ENCODE measurements around the gene ZSCAN9.
A peak's percentile ranks its signal among the peaks of the same experiment; 100 is the strongest.

ZSCAN9 gene

GRCh38 chr6:28266563-28266961, 41.5 kb downstream of the ZSCAN9 start:
- Histone ChIP-seq H3K36me3 (ENCODE audit: control insufficient read depth, insufficient read depth, low read length) (no peaks in the 10 kb centered on the region), H3K4me1 (ENCODE audit: control insufficient read depth, insufficient read depth, low read length, poor library complexity, severe bottlenecking) (peaks cover 10% of the 10 kb centered on the region), H3K27me3 (replicated peaks; ENCODE audit: control insufficient read depth, insufficient read depth, low read length, poor library complexity, severe bottlenecking) (no peaks in the 10 kb centered on the region), H3K27ac (ENCODE audit: insufficient read depth, low read length, poor library complexity, severe bottlenecking) (peak overlapping the region; percentile 74), H3K4me3 (ENCODE audit: insufficient read depth, low read depth, low read length, poor library complexity, severe bottlenecking) (peak overlapping the region; percentile 73), H3K9me3 (ENCODE audit: control insufficient read depth, low read length) (no peaks in the 10 kb centered on the region)
- no peak for DNase-seq

GRCh38 chr6:28266962-28267694, 42.1 kb downstream of the ZSCAN9 start, which contains the start of gene ZSCAN26:
Gene ZSCAN26, plus strand, starts transcription at chr6:28267143. Its CDS starts 4,777 bp downstream, at chr6:28271920.
- peaks cover 10% of the 10 kb centered on the region for H3K4me1 ChIP-seq (ENCODE audit: control insufficient read depth, insufficient read depth, low read length, poor library complexity, severe bottlenecking)
- peak; percentile 41 to 70 (median 51) for DNase-seq
- H3K27ac ChIP-seq (ENCODE audit: insufficient read depth, low read length, poor library complexity, severe bottlenecking) = peak within 1 kb of the TSS; percentile 74
- H3K27me3 ChIP-seq (replicated peaks; ENCODE audit: control insufficient read depth, insufficient read depth, low read length, poor library complexity, severe bottlenecking) = no peaks in the 10 kb centered on the region
- H3K4me3 ChIP-seq (ENCODE audit: insufficient read depth, low read depth, low read length, poor library complexity, severe bottlenecking) = peak within 1 kb of the TSS; percentile 73
- H3K36me3 ChIP-seq (ENCODE audit: control insufficient read depth, insufficient read depth, low read length) = peaks cover 5% of the 10 kb centered on the region
- no peaks in the 10 kb centered on the region for H3K9me3 ChIP-seq (ENCODE audit: control insufficient read depth, low read length)

- Histone ChIP-seq H3K4me1 (ENCODE audit: control insufficient read depth, insufficient read depth, low read length, poor library complexity, severe bottlenecking) (peaks cover 10% of the 10 kb centered on the region), H3K36me3 (ENCODE audit: control insufficient read depth, insufficient read depth, low read length) (peaks cover 10% of the 10 kb centered on the region), H3K27ac (ENCODE audit: insufficient read depth, low read length, poor library complexity, severe bottlenecking) (no peak overlapping the region), H3K9me3 (ENCODE audit: control insufficient read depth, low read length) (no peaks in the 10 kb centered on the region), H3K27me3 (replicated peaks; ENCODE audit: control insufficient read depth, insufficient read depth, low read length, poor library complexity, severe bottlenecking) (no peaks in the 10 kb centered on the region), H3K4me3 (ENCODE audit: insufficient read depth, low read depth, low read length, poor library complexity, severe bottlenecking) (peak overlapping the region; percentile 73)
- DNase-seq = no peak
Observed at GRCh38 chr6:28267695-28268059, 42.6 kb downstream of the ZSCAN9 start.

GRCh38 chr6:28269492-28269891, 44.4 kb downstream of the ZSCAN9 start:
- Histone ChIP-seq H3K9me3 (ENCODE audit: control insufficient read depth, low read length) (no peaks in the 10 kb centered on the region), H3K27ac (ENCODE audit: insufficient read depth, low read length, poor library complexity, severe bottlenecking) (no peak overlapping the region), H3K4me3 (ENCODE audit: insufficient read depth, low read depth, low read length, poor library complexity, severe bottlenecking) (no peak overlapping the region), H3K4me1 (ENCODE audit: control insufficient read depth, insufficient read depth, low read length, poor library complexity, severe bottlenecking) (peaks cover 10% of the 10 kb centered on the region), H3K36me3 (ENCODE audit: control insufficient read depth, insufficient read depth, low read length) (peaks cover 25% of the 10 kb centered on the region), H3K27me3 (replicated peaks; ENCODE audit: control insufficient read depth, insufficient read depth, low read length, poor library complexity, severe bottlenecking) (no peaks in the 10 kb centered on the region)
- DNase-seq = no peak

- H3K27ac ChIP-seq (ENCODE audit: insufficient read depth, low read length, poor library complexity, severe bottlenecking) = no peak overlapping the region
- no peak for DNase-seq
- H3K4me3 ChIP-seq (ENCODE audit: insufficient read depth, low read depth, low read length, poor library complexity, severe bottlenecking) = no peak overlapping the region
- no peaks in the 10 kb centered on the region for H3K27me3 ChIP-seq (replicated peaks; ENCODE audit: control insufficient read depth, insufficient read depth, low read length, poor library complexity, severe bottlenecking)
- no peaks in the 10 kb centered on the region for H3K9me3 ChIP-seq (ENCODE audit: control insufficient read depth, low read length)
- peaks cover 46% of the 10 kb centered on the region for H3K36me3 ChIP-seq (ENCODE audit: control insufficient read depth, insufficient read depth, low read length)
- H3K4me1 ChIP-seq (ENCODE audit: control insufficient read depth, insufficient read depth, low read length, poor library complexity, severe bottlenecking) = no peaks in the 10 kb centered on the region
Observed at GRCh38 chr6:28274888-28275287, 49.8 kb downstream of the ZSCAN9 start.

GRCh38 chr6:28277746-28278145, 52.7 kb downstream of the ZSCAN9 start:
- DNase-seq = no peak
- H3K27ac ChIP-seq (ENCODE audit: insufficient read depth, low read length, poor library complexity, severe bottlenecking) = no peak overlapping the region
- H3K36me3 ChIP-seq (ENCODE audit: control insufficient read depth, insufficient read depth, low read length) = peaks cover 35% of the 10 kb centered on the region
- no peak overlapping the region for H3K4me3 ChIP-seq (ENCODE audit: insufficient read depth, low read depth, low read length, poor library complexity, severe bottlenecking)
- no peaks in the 10 kb centered on the region for H3K9me3 ChIP-seq (ENCODE audit: control insufficient read depth, low read length)
- peaks cover 7% of the 10 kb centered on the region for H3K4me1 ChIP-seq (ENCODE audit: control insufficient read depth, insufficient read depth, low read length, poor library complexity, severe bottlenecking)
- H3K27me3 ChIP-seq (replicated peaks; ENCODE audit: control insufficient read depth, insufficient read depth, low read length, poor library complexity, severe bottlenecking) = peaks cover 10% of the 10 kb centered on the region

GRCh38 chr6:28280595-28281287, 55.7 kb downstream of the ZSCAN9 start:
- Histone ChIP-seq H3K36me3 (ENCODE audit: control insufficient read depth, insufficient read depth, low read length) (peaks cover 8% of the 10 kb centered on the region), H3K27me3 (replicated peaks; ENCODE audit: control insufficient read depth, insufficient read depth, low read length, poor library complexity, severe bottlenecking) (peaks cover 10% of the 10 kb centered on the region), H3K9me3 (ENCODE audit: control insufficient read depth, low read length) (no peaks in the 10 kb centered on the region), H3K27ac (ENCODE audit: insufficient read depth, low read length, poor library complexity, severe bottlenecking) (no peak overlapping the region), H3K4me3 (ENCODE audit: insufficient read depth, low read depth, low read length, poor library complexity, severe bottlenecking) (no peak overlapping the region), H3K4me1 (ENCODE audit: control insufficient read depth, insufficient read depth, low read length, poor library complexity, severe bottlenecking) (peaks cover 7% of the 10 kb centered on the region)
- DNase-seq = no peak

GRCh38 chr6:28281288-28282064, 56.4 kb downstream of the ZSCAN9 start, which contains the start of gene PGBD1:
Gene PGBD1, plus strand, starts transcription at chr6:28281572. Its CDS starts 2,242 bp downstream, at chr6:28283814.
- Histone ChIP-seq H3K27me3 (replicated peaks; ENCODE audit: control insufficient read depth, insufficient read depth, low read length, poor library complexity, severe bottlenecking) (peaks cover 10% of the 10 kb centered on the region), H3K27ac (ENCODE audit: insufficient read depth, low read length, poor library complexity, severe bottlenecking) (no peak within 1 kb of the TSS)

GRCh38 chr6:28282926-28283325, 57.9 kb downstream of the ZSCAN9 start:
- Histone ChIP-seq H3K4me1 (ENCODE audit: control insufficient read depth, insufficient read depth, low read length, poor library complexity, severe bottlenecking) (peaks cover 7% of the 10 kb centered on the region), H3K27ac (ENCODE audit: insufficient read depth, low read length, poor library complexity, severe bottlenecking) (no peak overlapping the region)
- no peak for DNase-seq

More at GRCh38 chr6:28281288-28282064, 56.4 kb downstream of the ZSCAN9 start, which contains the start of gene PGBD1:
- Histone ChIP-seq H3K4me1 (ENCODE audit: control insufficient read depth, insufficient read depth, low read length, poor library complexity, severe bottlenecking) (peaks cover 7% of the 10 kb centered on the region), H3K4me3 (ENCODE audit: insufficient read depth, low read depth, low read length, poor library complexity, severe bottlenecking) (peak within 1 kb of the TSS; percentile 37), H3K36me3 (ENCODE audit: control insufficient read depth, insufficient read depth, low read length) (peaks cover under 1% of the 10 kb centered on the region), H3K9me3 (ENCODE audit: control insufficient read depth, low read length) (no peaks in the 10 kb centered on the region)
- DNase-seq = no peak

More at GRCh38 chr6:28282926-28283325, 57.9 kb downstream of the ZSCAN9 start:
- no peaks in the 10 kb centered on the region for H3K36me3 ChIP-seq (ENCODE audit: control insufficient read depth, insufficient read depth, low read length)
- H3K4me3 ChIP-seq (ENCODE audit: insufficient read depth, low read depth, low read length, poor library complexity, severe bottlenecking) = no peak overlapping the region
- H3K27me3 ChIP-seq (replicated peaks; ENCODE audit: control insufficient read depth, insufficient read depth, low read length, poor library complexity, severe bottlenecking) = peaks cover 10% of the 10 kb centered on the region
- H3K9me3 ChIP-seq (ENCODE audit: control insufficient read depth, low read length) = no peaks in the 10 kb centered on the region

Measured in effector memory CD4-positive, alpha-beta T cell (primary cell).